HL-60 (cell line): Measurements from ENCODE around the gene AFF3.

Experiments
- TF ChIP-seq, protein P1 (sequence below): IDR thresholded peaks from 2 replicates; pipeline ENCODE4 v1.6.1; 2012; ENCODE audit warnings: low read depth; ENCODE audit not compliant: insufficient replicate concordance
- TF ChIP-seq, protein P2 (sequence below): IDR thresholded peaks from one replicate; pipeline ENCODE4 v1.5.1; 2011; ENCODE audit warnings: low read length, control low read depth, inconsistent platforms; ENCODE audit not compliant: insufficient read depth

DNA sequence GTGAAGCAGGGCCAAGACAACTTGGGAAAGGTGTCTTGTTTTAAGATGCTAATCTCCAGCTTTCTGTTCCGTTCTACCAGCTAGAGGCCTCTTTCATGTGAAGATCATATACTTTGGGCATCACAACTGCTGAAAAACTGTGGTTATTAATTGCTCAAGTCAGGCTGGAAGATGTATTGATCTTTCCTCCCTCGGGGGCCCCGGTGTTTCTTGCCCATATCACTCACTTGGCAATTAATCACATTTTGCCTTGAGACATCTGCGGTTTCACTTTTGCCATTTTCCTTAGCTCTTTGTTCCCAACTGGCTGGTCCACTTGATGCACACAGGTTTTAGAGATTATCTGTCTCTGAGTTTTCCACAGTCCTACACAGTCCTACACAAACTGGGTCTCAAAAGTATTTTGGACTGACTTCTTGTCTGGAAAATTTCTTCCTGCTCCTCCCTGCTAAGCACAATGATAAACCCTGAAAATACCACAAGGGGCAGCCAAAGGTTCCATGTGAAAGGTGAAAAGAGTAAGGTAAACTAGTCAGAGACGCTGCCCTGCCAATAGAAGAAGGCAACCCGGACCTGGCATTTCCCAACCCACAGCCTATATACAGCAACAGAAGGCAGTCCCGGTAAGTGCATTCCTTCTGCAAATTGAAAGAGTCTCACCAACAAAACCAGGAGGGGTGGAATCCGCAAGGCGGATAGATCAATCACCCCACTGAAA, 181.0 kb downstream of the AFF3 start:
- TF ChIP-seq, protein P1, sequence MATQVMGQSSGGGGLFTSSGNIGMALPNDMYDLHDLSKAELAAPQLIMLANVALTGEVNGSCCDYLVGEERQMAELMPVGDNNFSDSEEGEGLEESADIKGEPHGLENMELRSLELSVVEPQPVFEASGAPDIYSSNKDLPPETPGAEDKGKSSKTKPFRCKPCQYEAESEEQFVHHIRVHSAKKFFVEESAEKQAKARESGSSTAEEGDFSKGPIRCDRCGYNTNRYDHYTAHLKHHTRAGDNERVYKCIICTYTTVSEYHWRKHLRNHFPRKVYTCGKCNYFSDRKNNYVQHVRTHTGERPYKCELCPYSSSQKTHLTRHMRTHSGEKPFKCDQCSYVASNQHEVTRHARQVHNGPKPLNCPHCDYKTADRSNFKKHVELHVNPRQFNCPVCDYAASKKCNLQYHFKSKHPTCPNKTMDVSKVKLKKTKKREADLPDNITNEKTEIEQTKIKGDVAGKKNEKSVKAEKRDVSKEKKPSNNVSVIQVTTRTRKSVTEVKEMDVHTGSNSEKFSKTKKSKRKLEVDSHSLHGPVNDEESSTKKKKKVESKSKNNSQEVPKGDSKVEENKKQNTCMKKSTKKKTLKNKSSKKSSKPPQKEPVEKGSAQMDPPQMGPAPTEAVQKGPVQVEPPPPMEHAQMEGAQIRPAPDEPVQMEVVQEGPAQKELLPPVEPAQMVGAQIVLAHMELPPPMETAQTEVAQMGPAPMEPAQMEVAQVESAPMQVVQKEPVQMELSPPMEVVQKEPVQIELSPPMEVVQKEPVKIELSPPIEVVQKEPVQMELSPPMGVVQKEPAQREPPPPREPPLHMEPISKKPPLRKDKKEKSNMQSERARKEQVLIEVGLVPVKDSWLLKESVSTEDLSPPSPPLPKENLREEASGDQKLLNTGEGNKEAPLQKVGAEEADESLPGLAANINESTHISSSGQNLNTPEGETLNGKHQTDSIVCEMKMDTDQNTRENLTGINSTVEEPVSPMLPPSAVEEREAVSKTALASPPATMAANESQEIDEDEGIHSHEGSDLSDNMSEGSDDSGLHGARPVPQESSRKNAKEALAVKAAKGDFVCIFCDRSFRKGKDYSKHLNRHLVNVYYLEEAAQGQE, result no peak
- TF ChIP-seq, protein P2, sequence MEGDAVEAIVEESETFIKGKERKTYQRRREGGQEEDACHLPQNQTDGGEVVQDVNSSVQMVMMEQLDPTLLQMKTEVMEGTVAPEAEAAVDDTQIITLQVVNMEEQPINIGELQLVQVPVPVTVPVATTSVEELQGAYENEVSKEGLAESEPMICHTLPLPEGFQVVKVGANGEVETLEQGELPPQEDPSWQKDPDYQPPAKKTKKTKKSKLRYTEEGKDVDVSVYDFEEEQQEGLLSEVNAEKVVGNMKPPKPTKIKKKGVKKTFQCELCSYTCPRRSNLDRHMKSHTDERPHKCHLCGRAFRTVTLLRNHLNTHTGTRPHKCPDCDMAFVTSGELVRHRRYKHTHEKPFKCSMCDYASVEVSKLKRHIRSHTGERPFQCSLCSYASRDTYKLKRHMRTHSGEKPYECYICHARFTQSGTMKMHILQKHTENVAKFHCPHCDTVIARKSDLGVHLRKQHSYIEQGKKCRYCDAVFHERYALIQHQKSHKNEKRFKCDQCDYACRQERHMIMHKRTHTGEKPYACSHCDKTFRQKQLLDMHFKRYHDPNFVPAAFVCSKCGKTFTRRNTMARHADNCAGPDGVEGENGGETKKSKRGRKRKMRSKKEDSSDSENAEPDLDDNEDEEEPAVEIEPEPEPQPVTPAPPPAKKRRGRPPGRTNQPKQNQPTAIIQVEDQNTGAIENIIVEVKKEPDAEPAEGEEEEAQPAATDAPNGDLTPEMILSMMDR, result no peak
